ENCODE results near the gene FAM76A. TPM values are rescaled to one million over a fixed set of nuclear protein-coding genes. Genes with fewer than 3 reads are reported as not detected.
A peak's percentile ranks its signal among the peaks of the same experiment; 100 is the strongest.

FAM76A gene
- total RNA-seq, 8 experiments from 2014 or later: 4.4 to 13.0 (median 11.2) TPM

GRCh38 chr1:27704958-27705357 lies 20.8 kb upstream of the FAM76A start:
- no peaks in the 10 kb centered on the region for H3K4me1 ChIP-seq (replicated peaks in 1 of 2)
- no peak for ATAC-seq (replicated peaks in 6 of 8)

DNA sequence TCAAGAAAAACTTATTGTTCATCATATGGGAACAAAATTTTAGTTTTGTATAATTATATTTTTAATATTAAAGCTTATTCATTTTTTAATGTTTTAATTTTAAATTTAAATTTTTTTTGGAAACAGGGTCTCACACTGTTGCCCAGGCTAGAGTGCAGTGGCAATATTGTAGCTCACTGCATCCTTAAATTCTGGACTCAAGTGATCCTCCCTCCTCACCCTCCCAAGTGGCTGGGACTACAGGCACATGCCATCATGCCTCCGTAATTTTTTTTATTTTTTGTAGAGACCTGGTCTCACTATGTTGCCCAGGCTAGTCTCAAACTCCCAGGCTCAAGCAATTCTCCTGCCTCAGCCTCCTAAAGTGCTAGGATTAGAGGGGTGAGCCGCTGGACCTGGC lies 20.2 kb upstream of the FAM76A start:
- no peaks in the 10 kb centered on the region for H3K4me1 ChIP-seq (replicated peaks in 1 of 2)
- ATAC-seq (replicated peaks in 6 of 8): no peak
- no peak overlapping the region for H3K4me3 ChIP-seq
- in situ Hi-C loops (cut with MboI; ENCODE audit: low pct_unique_long_range_greater_than_20kb in 2 of 9, low sequenced_read_pairs in 9 of 9, unreplicated experiment in 9 of 9): no loop called here
- WGBS, 10 experiments: 22 to 94% (median 77%) methylated on average over 1 to 2 of the region's 2 CpGs
- no peak overlapping the region for H3K27ac ChIP-seq

More at GRCh38 chr1:27704958-27705357, 20.8 kb upstream of the FAM76A start:
- in situ Hi-C loops (cut with MboI; ENCODE audit: low pct_unique_long_range_greater_than_20kb in 2 of 9, low sequenced_read_pairs in 9 of 9, unreplicated experiment in 9 of 9): no loop called here
- Histone ChIP-seq H3K4me3 (no peak overlapping the region), H3K27ac (no peak overlapping the region)
- 39 to 94% (median 78%) methylated on average over 2 to 4 of the region's 4 CpGs; no CpG with 5 or more reads in 2 of the 10 experiments for WGBS, 10 experiments

- no peaks in the 10 kb centered on the region for H3K4me1 ChIP-seq (replicated peaks in 1 of 2)
- ATAC-seq (replicated peaks in 6 of 8): no peak
- WGBS, 10 experiments: 63 to 100% (median 100%) methylated on average over 1 to 2 of the region's 2 CpGs; no CpG with 5 or more reads in 1 of the 10 experiments
- no peak overlapping the region for H3K27ac ChIP-seq
- H3K4me3 ChIP-seq: no peak overlapping the region
- in situ Hi-C loops (cut with MboI; ENCODE audit: low pct_unique_long_range_greater_than_20kb in 2 of 9, low sequenced_read_pairs in 9 of 9, unreplicated experiment in 9 of 9): no loop called here
Measured at GRCh38 chr1:27710574-27710973, 15.2 kb upstream of the FAM76A start.

DNA sequence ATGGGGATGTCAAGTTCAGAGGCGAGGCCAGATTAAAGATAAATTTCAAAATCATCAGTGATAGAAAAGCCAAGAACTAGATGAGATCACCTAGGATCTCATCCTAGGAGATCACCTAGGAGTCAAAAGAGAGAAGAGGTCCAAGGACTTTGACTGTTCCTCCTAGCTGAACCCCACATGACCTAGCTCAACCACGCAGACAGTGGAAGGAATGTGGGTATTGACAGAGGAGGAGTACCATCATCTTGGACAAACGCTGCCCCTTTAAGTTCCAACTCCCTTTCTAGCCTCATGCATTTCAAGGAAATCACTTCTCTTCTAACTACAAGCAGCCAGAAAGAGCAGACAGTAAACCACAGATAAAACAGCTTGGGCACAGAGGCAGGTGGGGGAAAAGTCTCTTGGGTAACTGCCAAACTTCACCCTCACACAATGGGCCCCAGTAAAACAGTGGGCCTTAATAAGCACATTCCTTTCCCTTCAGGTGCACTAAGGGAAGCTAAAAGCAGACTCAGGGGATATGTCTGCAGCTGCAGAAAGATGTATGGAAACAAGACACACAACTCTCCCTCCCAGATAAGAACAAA lies 12.5 kb upstream of the FAM76A start:
- H3K4me3 ChIP-seq: no peak overlapping the region
- no peaks in the 10 kb centered on the region for H3K4me1 ChIP-seq (replicated peaks in 1 of 2)
- in situ Hi-C loops (cut with MboI; ENCODE audit: low pct_unique_long_range_greater_than_20kb in 2 of 9, low sequenced_read_pairs in 9 of 9, unreplicated experiment in 9 of 9): no loop called here
- no peak for ATAC-seq (replicated peaks in 6 of 8)
- WGBS, 10 experiments: 20 to 94% (median 58%) methylated on average over 1 to 3 of the region's 3 CpGs
- no peak overlapping the region for H3K27ac ChIP-seq

DNA sequence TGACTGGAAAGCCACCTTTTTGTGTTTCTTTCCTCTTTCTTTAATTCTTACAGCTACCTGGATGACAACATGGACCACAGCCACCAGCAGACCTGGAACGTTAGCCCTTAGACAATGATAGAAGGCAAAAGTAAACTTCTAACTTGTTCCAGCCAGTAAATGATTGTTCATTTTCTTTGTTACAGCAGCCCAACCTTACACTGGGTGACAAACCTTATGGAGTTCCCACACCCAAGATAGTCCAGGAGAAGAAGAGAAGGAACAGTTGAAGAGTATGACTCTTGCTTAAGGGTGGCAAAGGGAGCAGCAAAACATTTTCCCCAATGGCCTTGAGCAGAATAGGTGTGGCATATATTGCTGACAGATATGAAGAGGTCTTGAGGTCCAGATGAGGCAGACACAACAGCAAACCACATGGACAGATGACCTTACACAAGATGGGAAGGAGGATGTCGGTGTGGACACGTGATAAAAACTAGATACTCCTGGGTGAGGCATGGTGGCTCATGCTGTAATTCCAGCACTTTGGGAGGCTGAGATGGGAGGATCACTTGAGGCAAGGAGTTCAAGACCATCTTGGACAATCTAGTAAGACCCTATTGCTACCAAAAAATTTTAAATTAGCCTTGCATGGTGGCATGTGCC lies 11.8 kb upstream of the FAM76A start:
- Histone ChIP-seq H3K27ac (no peak overlapping the region), H3K4me3 (no peak overlapping the region), H3K4me1 (replicated peaks in 1 of 2) (no peaks in the 10 kb centered on the region)
- ATAC-seq (replicated peaks in 6 of 8): peak in 1 of 8 experiments; percentile 28
- WGBS, 10 experiments: 71 to 100% (median 82%) methylated on average over 1 to 3 of the region's 3 CpGs; no CpG with 5 or more reads in 3 of the 10 experiments
- in situ Hi-C loops (cut with MboI; ENCODE audit: low pct_unique_long_range_greater_than_20kb in 2 of 9, low sequenced_read_pairs in 9 of 9, unreplicated experiment in 9 of 9): no loop called here

- in situ Hi-C loops (cut with MboI; ENCODE audit: low pct_unique_long_range_greater_than_20kb in 2 of 9, low sequenced_read_pairs in 9 of 9, unreplicated experiment in 9 of 9): no loop called here
- 0 to 60% (median 30%) methylated on average over 1 to 2 of the region's 2 CpGs; no CpG with 5 or more reads in 3 of the 10 experiments for WGBS, 10 experiments
- ATAC-seq (replicated peaks in 6 of 8): no peak
- H3K27ac ChIP-seq: no peak overlapping the region
- H3K4me1 ChIP-seq (replicated peaks in 1 of 2): no peaks in the 10 kb centered on the region
- no peak overlapping the region for H3K4me3 ChIP-seq
Measured at GRCh38 chr1:27716262-27716895, 9.4 kb upstream of the FAM76A start.

GRCh38 chr1:27719286-27720251 lies 6.2 kb upstream of the FAM76A start:
- no peaks in the 10 kb centered on the region for H3K4me1 ChIP-seq (replicated peaks in 1 of 2)
- ATAC-seq (replicated peaks in 6 of 8): peak in 3 of 8 experiments; percentile 53 to 65 (median 53)
- H3K4me3 ChIP-seq: no peak overlapping the region
- WGBS, 10 experiments: 14 to 100% (median 76%) methylated on average over 1 to 5 of the region's 5 CpGs
- in situ Hi-C loops (cut with MboI; ENCODE audit: low pct_unique_long_range_greater_than_20kb in 2 of 9, low sequenced_read_pairs in 9 of 9, unreplicated experiment in 9 of 9): no loop called here
- H3K27ac ChIP-seq: no peak overlapping the region

DNA sequence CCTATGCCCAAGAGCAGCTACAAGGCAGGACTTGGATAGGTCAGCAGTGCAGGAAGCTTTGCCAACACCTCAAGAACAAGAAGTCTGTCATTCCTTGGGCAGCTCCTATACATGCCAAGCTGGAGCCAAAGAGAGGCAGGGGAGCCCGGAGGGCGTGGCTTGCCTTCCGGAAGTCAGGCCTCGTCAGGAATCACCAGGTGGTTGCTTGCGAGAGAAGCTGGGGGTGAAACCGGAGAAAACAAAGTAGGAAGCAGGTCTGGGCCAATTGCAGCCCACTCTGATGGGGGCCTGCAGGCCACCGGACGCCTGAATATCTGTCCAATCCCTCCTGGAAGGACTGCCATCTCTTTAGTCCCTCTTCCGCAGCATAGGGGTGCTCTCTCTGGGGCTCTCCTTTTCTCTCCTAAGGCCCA lies 794 bp upstream of the FAM76A start:
- in situ Hi-C loops (cut with MboI; ENCODE audit: low pct_unique_long_range_greater_than_20kb in 2 of 9, low sequenced_read_pairs in 9 of 9, unreplicated experiment in 9 of 9): no loop called here
- Histone ChIP-seq H3K4me1 (replicated peaks in 1 of 2) (peaks cover 4 to 13% of the 10 kb centered on the region in 2 donors), H3K4me3 (peak overlapping the region; percentile 3 to 21 (median 16)), H3K27ac (peak overlapping the region; percentile 19 to 52)
- ATAC-seq (replicated peaks in 6 of 8): no peak
- 10 to 74% (median 62%) methylated on average over 2 to 9 of the region's 9 CpGs; no CpG with 5 or more reads in 4 of the 10 experiments for WGBS, 10 experiments

DNA sequence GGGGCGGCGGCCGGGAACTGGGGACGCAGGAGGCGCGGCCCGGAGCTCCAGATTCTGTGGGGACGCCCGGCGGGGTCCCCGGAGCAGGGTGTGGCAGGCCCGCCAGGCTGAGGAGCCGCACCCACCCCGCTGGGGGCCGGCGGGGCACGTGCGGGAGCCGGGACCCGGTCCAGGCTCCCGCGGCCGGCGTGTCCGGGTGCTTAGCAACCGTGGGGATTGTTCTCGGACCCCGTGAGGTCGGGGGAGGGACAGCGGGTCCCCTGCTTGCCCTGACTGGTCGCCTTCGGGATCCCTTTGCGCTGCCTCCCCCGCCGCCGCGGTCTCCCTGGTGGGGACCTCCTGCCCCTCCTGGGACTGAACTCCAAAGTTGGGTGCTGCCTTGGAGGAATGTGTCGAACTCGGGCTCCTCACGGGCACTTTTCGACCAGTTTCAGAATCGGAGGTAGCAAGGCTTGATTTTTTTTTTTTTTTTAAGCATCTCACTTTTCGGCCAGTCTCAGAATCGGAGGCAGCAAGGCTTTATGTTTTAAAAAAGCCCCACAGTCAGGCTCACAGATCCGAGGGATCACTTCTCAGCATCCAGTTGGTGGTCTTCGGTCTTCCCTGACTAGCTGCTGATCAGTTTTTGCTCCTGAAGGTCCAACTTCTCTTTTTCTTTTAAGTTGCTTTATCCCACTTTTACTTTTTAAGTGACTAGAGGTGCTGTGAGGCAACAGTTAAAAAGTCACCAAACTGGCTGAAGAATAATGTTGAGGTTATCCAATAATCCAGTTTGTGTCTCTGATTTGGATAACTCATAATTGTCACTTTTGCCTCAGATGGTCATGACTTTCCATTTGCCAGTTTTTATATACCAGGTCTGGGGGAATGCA lies 648 bp downstream of the FAM76A start:
- WGBS, 10 experiments: 0 to 10% (median 0%) methylated on average over 1 to 24 of the region's 46 CpGs; no CpG with 5 or more reads in 1 of the 10 experiments
- Histone ChIP-seq H3K27ac (peak overlapping the region; percentile 63 to 86), H3K4me3 (peak overlapping the region; percentile 53 to 85 (median 73)), H3K4me1 (replicated peaks in 1 of 2) (peaks cover 4 to 13% of the 10 kb centered on the region in 2 donors)
- in situ Hi-C loops (cut with MboI; ENCODE audit: low pct_unique_long_range_greater_than_20kb in 2 of 9, low sequenced_read_pairs in 9 of 9, unreplicated experiment in 9 of 9): no loop called here
- peak; percentile 16 to 48 (median 41) for ATAC-seq (replicated peaks in 6 of 8)

DNA sequence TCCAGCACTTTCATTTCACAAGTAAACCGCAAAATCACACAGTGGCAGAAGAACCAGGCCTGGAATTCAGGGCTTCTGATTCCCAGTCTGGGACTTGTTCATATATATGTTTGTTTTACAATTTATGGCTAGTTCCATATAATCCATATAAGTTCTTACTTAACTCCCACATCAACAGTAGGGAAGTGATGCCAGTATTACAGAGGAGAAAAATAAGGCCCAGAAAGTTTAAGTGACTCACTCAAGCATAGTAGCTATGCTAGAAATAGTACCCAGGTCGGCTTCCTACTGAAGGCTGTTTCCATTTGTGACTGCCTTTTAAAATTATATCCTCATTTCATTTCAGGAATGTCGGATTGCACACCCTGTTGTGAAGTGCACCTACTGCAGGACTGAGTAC lies 1.4 kb downstream of the FAM76A start:
- ATAC-seq (replicated peaks in 6 of 8): no peak
- Histone ChIP-seq H3K27ac (no peak overlapping the region), H3K4me3 (peak overlapping the region in 3 of 5 donors; percentile 53 to 85 (median 73)), H3K4me1 (replicated peaks in 1 of 2) (peaks cover 4 to 13% of the 10 kb centered on the region in 2 donors)
- 34 to 97% (median 88%) methylated on average over 2 to 3 of the region's 3 CpGs; no CpG with 5 or more reads in 1 of the 10 experiments for WGBS, 10 experiments
- in situ Hi-C loops (cut with MboI; ENCODE audit: low pct_unique_long_range_greater_than_20kb in 2 of 9, low sequenced_read_pairs in 9 of 9, unreplicated experiment in 9 of 9): no loop called here

DNA sequence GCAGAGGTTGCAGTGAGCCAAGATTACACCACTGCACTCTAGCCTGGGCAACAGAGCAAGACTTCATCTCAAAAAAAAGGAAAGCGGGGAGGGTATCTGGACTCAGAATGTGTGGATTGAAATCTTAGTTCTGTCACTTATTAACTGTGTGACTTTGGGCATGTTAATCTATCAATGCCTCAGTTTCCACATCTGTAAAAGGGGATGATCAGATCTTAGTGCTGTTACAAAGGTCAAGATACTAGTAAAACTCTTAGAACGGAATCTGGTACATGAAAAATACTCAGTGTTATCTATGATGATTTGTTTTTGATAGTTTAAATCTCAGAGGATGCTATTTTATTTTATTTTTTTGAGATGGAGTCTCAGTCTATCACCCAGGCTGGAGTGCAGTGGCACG lies 10.5 kb downstream of the FAM76A start:
- Histone ChIP-seq H3K4me3 (no peak overlapping the region), H3K27ac (no peak overlapping the region), H3K4me1 (replicated peaks in 1 of 2) (no peaks in the 10 kb centered on the region)
- WGBS, 10 experiments: 71 to 94% (median 89%) methylated on average over 1 to 3 of the region's 3 CpGs; no CpG with 5 or more reads in 5 of the 10 experiments
- ATAC-seq (replicated peaks in 6 of 8): no peak
- in situ Hi-C loops (cut with MboI; ENCODE audit: low pct_unique_long_range_greater_than_20kb in 2 of 9, low sequenced_read_pairs in 9 of 9, unreplicated experiment in 9 of 9): no loop called here

DNA sequence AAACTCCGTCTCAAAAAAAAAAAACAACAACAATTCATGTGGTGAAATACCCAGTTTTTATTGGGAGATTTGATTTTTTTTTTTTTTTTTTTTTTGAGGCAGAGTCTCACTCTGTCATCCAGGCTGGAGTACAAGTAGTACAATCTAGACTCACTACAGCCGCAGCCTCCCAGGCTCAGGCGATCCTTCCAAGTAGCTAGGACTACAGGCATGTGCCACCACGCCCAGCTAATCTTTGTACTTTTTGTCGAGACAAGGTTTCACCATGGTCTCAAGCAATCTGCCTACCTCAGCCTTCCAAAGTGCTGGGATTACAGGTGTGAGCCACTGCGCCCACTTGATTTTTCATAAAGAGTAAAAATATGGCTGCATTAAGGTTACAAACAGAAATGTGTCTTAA lies 15.4 kb downstream of the FAM76A start:
- in situ Hi-C loops (cut with MboI; ENCODE audit: low pct_unique_long_range_greater_than_20kb in 2 of 9, low sequenced_read_pairs in 9 of 9, unreplicated experiment in 9 of 9): no loop called here
- WGBS, 10 experiments: 94 to 100% (median 100%) methylated on average over 1 to 6 of the region's 6 CpGs; no CpG with 5 or more reads in 4 of the 10 experiments
- Histone ChIP-seq H3K4me3 (no peak overlapping the region), H3K27ac (no peak overlapping the region), H3K4me1 (replicated peaks in 1 of 2) (no peaks in the 10 kb centered on the region)
- no peak for ATAC-seq (replicated peaks in 6 of 8)

All from motor neuron (in vitro differentiated cells).